ENCODE results near the gene BOLA3.
A peak's percentile ranks its signal among the peaks of the same experiment; 100 is the strongest.
"Not testable (repeated sequence)": the region's sequence is repeated elsewhere in the genome, so short reads cannot be mapped to it uniquely, and the experiment has no call there.

The BOLA3 gene

GRCh38 chr2:74148457-74149246, 940 bp upstream of the BOLA3 start:
- DNase-seq (ENCODE audit: low spot score): no peak

- peak; percentile 47 for DNase-seq (ENCODE audit: low spot score)
Measured at GRCh38 chr2:74146929-74147726, 584 bp downstream of the BOLA3 start.

- no peak for DNase-seq (ENCODE audit: low spot score)
Measured at GRCh38 chr2:74142340-74142739, 5.4 kb downstream of the BOLA3 start.

- DNase-seq (ENCODE audit: low spot score): no peak
Measured at GRCh38 chr2:74138600-74139323, 8.9 kb downstream of the BOLA3 start.

- DNase-seq (ENCODE audit: low spot score): no peak
Measured at GRCh38 chr2:74137651-74138599, 9.8 kb downstream of the BOLA3 start.

- no peak for DNase-seq (ENCODE audit: low spot score)
Measured at GRCh38 chr2:74131901-74132300, 15.8 kb downstream of the BOLA3 start.

- no peak for DNase-seq (ENCODE audit: low spot score)
Measured at GRCh38 chr2:74130211-74130995, 17.3 kb downstream of the BOLA3 start.

GRCh38 chr2:74128206-74128605, 19.5 kb downstream of the BOLA3 start:
- no peak for DNase-seq (ENCODE audit: low spot score)

- not testable (repeated sequence) for DNase-seq (ENCODE audit: low spot score)
Measured at GRCh38 chr2:74123955-74124354, 23.8 kb downstream of the BOLA3 start.

- DNase-seq (ENCODE audit: low spot score): not testable (repeated sequence)
Measured at GRCh38 chr2:74121846-74122245, 25.9 kb downstream of the BOLA3 start.

GRCh38 chr2:74119912-74120825, 27.5 kb downstream of the BOLA3 start:
- peak; percentile 91 for DNase-seq (ENCODE audit: low spot score)

GRCh38 chr2:74119339-74119738, 28.4 kb downstream of the BOLA3 start:
- DNase-seq (ENCODE audit: low spot score): no peak

- no peak for DNase-seq (ENCODE audit: low spot score)
Measured at GRCh38 chr2:74111380-74111779, 36.3 kb downstream of the BOLA3 start.

GRCh38 chr2:74110537-74110936, 37.2 kb downstream of the BOLA3 start:
- DNase-seq (ENCODE audit: low spot score): no peak

- DNase-seq (ENCODE audit: low spot score): no peak
Measured at GRCh38 chr2:74109551-74109950, 38.2 kb downstream of the BOLA3 start.

GRCh38 chr2:74107071-74107470, 40.6 kb downstream of the BOLA3 start:
- no peak for DNase-seq (ENCODE audit: low spot score)

- no peak for DNase-seq (ENCODE audit: low spot score)
Measured at GRCh38 chr2:74105413-74105812, 42.3 kb downstream of the BOLA3 start.

- DNase-seq (ENCODE audit: low spot score): no peak
Measured at GRCh38 chr2:74104839-74105238, 42.9 kb downstream of the BOLA3 start.

- DNase-seq (ENCODE audit: low spot score): no peak
Measured at GRCh38 chr2:74103763-74104162, 43.9 kb downstream of the BOLA3 start.

GRCh38 chr2:74102516-74102915, 45.2 kb downstream of the BOLA3 start:
- no peak for DNase-seq (ENCODE audit: low spot score)

Data from AG20443 (cell line).